Colonic mucosa (tissue), 4 donors: ENCODE results near the gene CHSY1. TPM values are rescaled to one million over a fixed set of nuclear protein-coding genes. Genes with fewer than 3 reads are reported as not detected.

Experiments used
- DNase-seq: peaks from one replicate; pipeline ENCODE4 v3.0.0-alpha.2; 2020
- H3K27ac ChIP-seq: fragments of 200-600 bp; one replicate; pipeline ENCODE4 v1.8.0; 2021
- H3K27me3 ChIP-seq: fragments of 200-600 bp; one replicate; pipeline ENCODE4 v1.8.0; 2021
- H3K36me3 ChIP-seq: fragments of 200-600 bp; one replicate; pipeline ENCODE4 v1.8.0; 2021
- H3K4me1 ChIP-seq: fragments of 200-600 bp; one replicate; pipeline ENCODE4 v1.8.0; 2021; ENCODE audit warnings: mild to moderate bottlenecking
- H3K4me3 ChIP-seq: fragments of 200-600 bp; one replicate; pipeline ENCODE4 v1.8.0; 2021
- H3K9ac ChIP-seq, 2 donors: one replicate each; pipeline ENCODE4 v1.7.0; 2013; ENCODE audit warnings: control low read depth in 2 of 2, low read depth in 2 of 2, low read length in 2 of 2
- H3K9me3 ChIP-seq: fragments of 200-600 bp; one replicate; pipeline ENCODE4 v1.8.0; 2021
- CTCF ChIP-seq: fragments of 200-600 bp; IDR thresholded peaks from one replicate; pipeline ENCODE4 v1.8.0; 2022; ENCODE audit warnings: antibody characterized with exemption, mild to moderate bottlenecking
- intact Hi-C: fragments of 100-400 bp; cut with DNase I; formaldehyde crosslinking; loops from one replicate; pipeline ENCODE4 v1.14.1; 2022
- total RNA-seq, 2 donors: library from RNA; stranded (reverse); fragmentation: NEBNext Ultra II Directional in 1 of 2; extraction: Animal tissue kit (Norgen Biotek cat#: 25700) in 1 of 2; gene quantifications; one replicate each; pipeline ENCODE4 v1.2.1, GENCODE V29; 2021
- donor health status: healthy.
- donor health status: DM: no; HTN: no; CAD: no.
- donor health status: DM: no; HTN: no; CAD: no.

Gene CHSY1
- total RNA-seq, 2 donors from 2014 or later: 12.3 to 13.7 TPM

GRCh38 chr15:101244036-101244781 is 7.6 kb downstream of the CHSY1 start:
- Histone ChIP-seq H3K9ac (no peak overlapping the region), H3K36me3 (no peaks in the 10 kb centered on the region), H3K4me3 (no peak overlapping the region), H3K9me3 (no peaks in the 10 kb centered on the region), H3K27ac (no peak overlapping the region), H3K4me1 (peaks cover 3% of the 10 kb centered on the region), H3K27me3 (no peaks in the 10 kb centered on the region)
- no peak for TF ChIP-seq CTCF
- intact Hi-C loops: no loop called here
- DNase-seq: no peak

GRCh38 chr15:101243420-101243819 is 8.4 kb downstream of the CHSY1 start:
- no peak overlapping the region for H3K4me3 ChIP-seq
- no peaks in the 10 kb centered on the region for H3K36me3 ChIP-seq
- DNase-seq: no peak
- no peak for TF ChIP-seq CTCF
- H3K4me1 ChIP-seq: peaks cover 3% of the 10 kb centered on the region
- H3K9me3 ChIP-seq: no peaks in the 10 kb centered on the region
- no peak overlapping the region for H3K27ac ChIP-seq
- no peak overlapping the region for H3K9ac ChIP-seq
- H3K27me3 ChIP-seq: no peaks in the 10 kb centered on the region
- intact Hi-C loops: no loop called here

- TF ChIP-seq CTCF: no peak
- Histone ChIP-seq H3K4me1 (peaks cover 3% of the 10 kb centered on the region), H3K36me3 (no peaks in the 10 kb centered on the region), H3K27me3 (no peaks in the 10 kb centered on the region), H3K9ac (no peak overlapping the region), H3K27ac (no peak overlapping the region), H3K9me3 (no peaks in the 10 kb centered on the region), H3K4me3 (no peak overlapping the region)
- DNase-seq: no peak
- intact Hi-C loops: no loop called here
Measured at GRCh38 chr15:101242999-101243336, 8.9 kb downstream of the CHSY1 start.

- intact Hi-C loops: no loop called here
Measured at GRCh38 chr15:101242160-101242998, 9.5 kb downstream of the CHSY1 start.

GRCh38 chr15:101240358-101240757 is 11.5 kb downstream of the CHSY1 start:
- Histone ChIP-seq H3K27ac (no peak overlapping the region), H3K9me3 (no peaks in the 10 kb centered on the region), H3K27me3 (no peaks in the 10 kb centered on the region), H3K4me1 (no peaks in the 10 kb centered on the region), H3K36me3 (no peaks in the 10 kb centered on the region), H3K4me3 (no peak overlapping the region), H3K9ac (no peak overlapping the region)
- DNase-seq: no peak
- no peak for TF ChIP-seq CTCF
- intact Hi-C loops: no loop called here

More at GRCh38 chr15:101242160-101242998, 9.5 kb downstream of the CHSY1 start:
- Histone ChIP-seq H3K4me1 (peaks cover 3% of the 10 kb centered on the region), H3K36me3 (no peaks in the 10 kb centered on the region), H3K27me3 (no peaks in the 10 kb centered on the region), H3K27ac (no peak overlapping the region), H3K4me3 (no peak overlapping the region), H3K9ac (no peak overlapping the region), H3K9me3 (no peaks in the 10 kb centered on the region)
- TF ChIP-seq CTCF: no peak
- no peak for DNase-seq
